Left lung (tissue), 10 donors: ENCODE measurements around the gene TMEM235. TPM values are rescaled to one million over a fixed set of nuclear protein-coding genes. Genes with fewer than 3 reads are reported as not detected.

Experiments used
- ATAC-seq: fragments of 200-7000 bp; cut with Tn5 transposase; one replicate; pipeline ENCODE4 v1.9.1; 2020; ENCODE audit warnings: moderate library complexity
- DNase-seq, 4 donors: peaks; one replicate each; pipeline ENCODE4 v3.0.0-alpha.2; 2013 to 2020
- H3K27ac ChIP-seq, 2 donors: fragments of 200-600 bp; sonication (generic) in 1 of 2; one replicate each; pipeline versions ENCODE4 v1.5.0 to v1.8.0; 2020 to 2021
- H3K27me3 ChIP-seq, 2 donors: fragments of 200-600 bp; sonication (generic) in 1 of 2; one replicate each; pipeline versions ENCODE4 v1.5.0 to v1.8.0; 2020 to 2021
- H3K36me3 ChIP-seq, 2 donors: fragments of 200-600 bp; sonication (generic) in 1 of 2; one replicate each; pipeline versions ENCODE4 v1.5.0 to v1.8.0; 2020 to 2021
- H3K4me1 ChIP-seq, 2 donors: fragments of 200-600 bp; one replicate each; pipeline ENCODE4 v1.8.0; 2021
- H3K4me3 ChIP-seq, 2 donors: fragments of 200-600 bp; sonication (generic) in 1 of 2; one replicate each; pipeline versions ENCODE4 v1.5.0 to v1.8.0; 2020 to 2021; ENCODE audit warnings: mild to moderate bottlenecking in 1 of 2
- H3K9me3 ChIP-seq, 2 donors: fragments of 200-600 bp; sonication (generic) in 1 of 2; one replicate each; pipeline versions ENCODE4 v1.5.0 to v1.8.0; 2020 to 2021
- intact Hi-C, 2 donors: fragments of 100-400 bp; cut with DNase I; formaldehyde crosslinking; loops; one replicate each; pipeline versions ENCODE4 v1.11.2 to v1.14.2; 2022
- polyA plus RNA-seq, 6 donors: library from polyadenylated mRNA; unstranded; fragments of 120-200 nt; gene quantifications; one replicate each; pipeline ENCODE4 v1.2.1, GENCODE V29; 2013; ENCODE audit not compliant: insufficient read length in 6 of 6
- total RNA-seq, 2 donors: library from RNA; stranded (reverse); fragmentation: NEBNext Ultra II Directional; extraction: Animal tissue kit (Norgen Biotek cat#: 25700); gene quantifications; one replicate each; pipeline ENCODE4 v1.2.1, GENCODE V29; 2021
- TF ChIP-seq, protein P1 (sequence below), 2 donors: fragments of 200-600 bp; sonication (generic) in 1 of 2; IDR thresholded peaks; one replicate each; pipeline versions ENCODE4 v1.5.0 to v1.8.0; 2021; ENCODE audit warnings: antibody characterized with exemption in 2 of 2
- donor health status: DM: no; HTN: yes; CAD: no.
- donor health status: DM: no; HTN: no; CAD: no.

TMEM235 gene
- total and polyA plus RNA-seq, 8 donors = 0.11 to 0.35 (median 0.23) TPM; not detected in 4

DNA sequence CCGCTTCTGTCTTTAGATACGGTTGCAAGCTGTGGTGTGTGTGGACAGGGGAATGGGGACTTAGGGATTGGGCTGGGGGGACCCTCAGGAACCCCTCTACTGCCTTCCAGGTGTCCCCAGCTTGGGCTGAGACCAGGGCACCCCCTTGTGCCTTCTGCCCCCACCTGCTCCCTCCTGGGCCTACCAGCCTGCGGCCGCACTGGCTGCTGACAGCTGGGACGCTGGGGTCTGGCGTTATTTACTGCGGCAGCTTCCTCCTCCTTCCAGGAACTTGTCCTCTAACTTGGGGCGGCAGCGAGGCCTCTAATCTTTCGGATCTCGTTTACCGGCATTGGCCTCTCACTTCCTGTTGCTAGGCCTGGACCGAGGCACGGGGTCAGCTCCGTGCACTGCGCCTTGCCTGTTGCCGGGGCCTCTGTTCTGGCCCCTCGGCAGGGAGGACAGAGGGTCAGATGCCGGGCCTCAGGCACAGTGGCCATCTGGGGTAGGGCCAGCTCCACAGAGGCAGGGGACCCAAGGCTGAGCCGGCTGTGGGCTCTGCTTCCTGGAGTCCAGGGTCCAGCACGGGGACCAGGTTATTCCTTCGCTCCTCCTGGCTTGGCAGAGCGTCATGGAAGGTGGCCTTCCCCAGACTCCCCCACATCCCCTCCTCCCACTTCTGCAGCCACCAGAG is 31.8 kb downstream of the TMEM235 start:
- ATAC-seq (peak; percentile 12), DNase-seq (peak in 2 of 4 donors; percentile 77 to 90)
- Histone ChIP-seq H3K27ac (peak overlapping the region; percentile 67 to 91), H3K4me1 (peaks cover 16 to 93% of the 10 kb centered on the region in 2 donors), H3K36me3 (no peaks in the 10 kb centered on the region), H3K9me3 (no peaks in the 10 kb centered on the region), H3K4me3 (no peak overlapping the region), H3K27me3 (no peaks in the 10 kb centered on the region)
- TF ChIP-seq, protein P1, sequence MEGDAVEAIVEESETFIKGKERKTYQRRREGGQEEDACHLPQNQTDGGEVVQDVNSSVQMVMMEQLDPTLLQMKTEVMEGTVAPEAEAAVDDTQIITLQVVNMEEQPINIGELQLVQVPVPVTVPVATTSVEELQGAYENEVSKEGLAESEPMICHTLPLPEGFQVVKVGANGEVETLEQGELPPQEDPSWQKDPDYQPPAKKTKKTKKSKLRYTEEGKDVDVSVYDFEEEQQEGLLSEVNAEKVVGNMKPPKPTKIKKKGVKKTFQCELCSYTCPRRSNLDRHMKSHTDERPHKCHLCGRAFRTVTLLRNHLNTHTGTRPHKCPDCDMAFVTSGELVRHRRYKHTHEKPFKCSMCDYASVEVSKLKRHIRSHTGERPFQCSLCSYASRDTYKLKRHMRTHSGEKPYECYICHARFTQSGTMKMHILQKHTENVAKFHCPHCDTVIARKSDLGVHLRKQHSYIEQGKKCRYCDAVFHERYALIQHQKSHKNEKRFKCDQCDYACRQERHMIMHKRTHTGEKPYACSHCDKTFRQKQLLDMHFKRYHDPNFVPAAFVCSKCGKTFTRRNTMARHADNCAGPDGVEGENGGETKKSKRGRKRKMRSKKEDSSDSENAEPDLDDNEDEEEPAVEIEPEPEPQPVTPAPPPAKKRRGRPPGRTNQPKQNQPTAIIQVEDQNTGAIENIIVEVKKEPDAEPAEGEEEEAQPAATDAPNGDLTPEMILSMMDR (IDR thresholded peaks at IDR 0.05) = no peak
- intact Hi-C loops = no loop called here

DNA sequence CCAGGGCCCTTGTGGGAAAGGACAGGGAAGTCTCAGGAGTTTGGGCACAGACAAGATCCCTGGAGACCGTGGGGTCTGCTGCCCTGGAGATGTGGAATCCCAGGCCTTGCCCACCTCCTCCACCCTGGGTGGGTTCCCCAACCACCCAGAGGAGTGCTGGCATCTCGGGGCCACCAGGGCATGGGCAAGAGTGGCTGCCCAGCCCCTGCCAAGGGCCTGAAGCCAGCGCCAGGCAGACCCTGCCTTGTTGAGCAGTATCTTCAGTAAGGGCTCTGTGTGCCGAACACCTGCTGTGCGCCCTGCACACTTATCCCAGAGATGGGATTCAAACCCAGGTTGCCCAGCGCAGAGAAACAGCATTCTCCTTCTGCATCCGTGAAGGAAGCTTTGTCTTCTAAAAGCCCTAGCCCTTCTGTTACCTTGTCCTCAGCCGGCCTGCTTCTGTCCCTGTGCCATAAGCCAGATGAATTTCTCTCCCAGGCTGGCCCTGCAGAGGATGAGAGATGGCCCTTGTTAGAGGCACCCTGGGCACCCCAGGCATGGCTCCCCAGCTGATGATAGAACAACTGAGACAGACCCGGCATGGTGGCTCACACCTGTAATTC is 32.4 kb downstream of the TMEM235 start:
- Histone ChIP-seq H3K9me3 (no peaks in the 10 kb centered on the region), H3K27ac (peak overlapping the region; percentile 56 to 91), H3K4me3 (no peak overlapping the region), H3K36me3 (no peaks in the 10 kb centered on the region), H3K27me3 (no peaks in the 10 kb centered on the region), H3K4me1 (peaks cover 12 to 93% of the 10 kb centered on the region in 2 donors)
- intact Hi-C loops = no loop called here
- no peak for DNase-seq
- TF ChIP-seq, protein P1 (IDR thresholded peaks at IDR 0.05) = no peak
- ATAC-seq = no peak

DNA sequence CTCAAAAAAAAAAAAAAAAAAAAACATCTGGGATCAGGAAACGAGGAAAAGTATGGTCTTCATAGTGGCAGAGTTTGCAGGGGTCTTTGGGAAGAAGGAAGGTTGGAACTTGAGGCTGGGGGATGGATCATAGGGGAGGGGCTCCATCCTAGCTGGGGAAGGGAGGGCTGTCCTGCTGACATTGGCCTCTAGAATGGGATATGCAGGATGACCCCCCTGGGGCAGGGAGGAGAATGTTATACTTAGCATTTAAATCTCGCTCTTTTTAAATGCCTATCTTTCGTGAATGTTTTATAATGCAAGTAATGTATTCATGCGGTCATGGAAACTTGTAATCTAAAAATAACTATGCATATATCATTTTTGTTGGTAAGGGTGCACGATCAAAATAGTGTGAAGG is 33.2 kb downstream of the TMEM235 start:
- peaks cover 14 to 93% of the 10 kb centered on the region in 2 donors for H3K4me1 ChIP-seq
- H3K36me3 ChIP-seq = no peaks in the 10 kb centered on the region
- intact Hi-C loops = no loop called here
- H3K27me3 ChIP-seq = no peaks in the 10 kb centered on the region
- no peak overlapping the region for H3K27ac ChIP-seq
- no peak for DNase-seq
- H3K4me3 ChIP-seq = no peak overlapping the region
- no peak for ATAC-seq
- no peaks in the 10 kb centered on the region for H3K9me3 ChIP-seq
- TF ChIP-seq, protein P1 (IDR thresholded peaks at IDR 0.05) = no peak

DNA sequence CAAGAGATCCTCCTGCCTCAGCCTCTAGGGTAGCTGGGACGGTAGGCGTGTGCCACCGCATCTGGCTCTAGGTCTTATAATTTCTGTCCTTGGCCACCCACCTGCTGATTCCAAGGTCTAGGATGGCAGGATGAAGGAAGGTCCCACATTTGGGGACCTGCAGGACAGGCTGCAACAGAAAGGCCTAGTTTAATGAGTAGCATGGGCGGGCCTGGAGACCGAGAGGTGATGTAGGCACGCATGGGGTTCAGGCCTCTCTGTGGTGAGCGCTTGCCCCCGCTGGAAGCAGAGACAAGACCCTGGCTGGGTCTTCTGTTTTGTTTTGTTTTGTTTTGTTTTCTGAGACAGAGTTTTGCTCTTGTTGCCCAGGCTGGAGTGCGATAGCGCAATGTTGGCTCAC is 33.7 kb downstream of the TMEM235 start:
- no peak for DNase-seq
- Histone ChIP-seq H3K4me1 (peaks cover 19 to 93% of the 10 kb centered on the region in 2 donors), H3K36me3 (no peaks in the 10 kb centered on the region), H3K9me3 (no peaks in the 10 kb centered on the region), H3K27me3 (no peaks in the 10 kb centered on the region), H3K27ac (peak overlapping the region in 1 of 2 donors; percentile 50), H3K4me3 (no peak overlapping the region)
- no peak for ATAC-seq
- TF ChIP-seq, protein P1 (IDR thresholded peaks at IDR 0.05) = no peak
- intact Hi-C loops = no loop called here

DNA sequence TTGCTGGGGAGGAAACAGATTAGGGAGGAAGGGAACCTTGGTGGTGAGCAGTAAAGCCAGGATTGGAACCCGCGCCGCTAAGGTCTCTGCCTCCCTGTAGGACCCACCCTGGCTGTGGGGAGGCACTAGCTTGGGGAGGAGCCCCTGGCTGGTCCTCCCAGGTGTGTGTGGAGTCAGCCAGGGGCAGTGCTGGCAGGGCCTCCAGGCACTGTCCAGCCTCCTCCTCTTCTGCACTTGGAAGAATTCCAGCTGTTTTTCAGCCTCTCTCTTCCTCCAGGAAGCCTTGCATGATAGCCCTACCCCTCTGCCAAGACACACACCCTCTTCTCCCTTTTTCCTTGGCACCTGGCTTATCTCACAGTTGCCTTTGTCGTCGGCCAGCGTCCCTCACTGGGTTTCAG is 34.8 kb downstream of the TMEM235 start:
- intact Hi-C loops = no loop called here
- peaks cover 21 to 85% of the 10 kb centered on the region in 2 donors for H3K4me1 ChIP-seq
- DNase-seq (no peak), ATAC-seq (peak; percentile 6)
- no peaks in the 10 kb centered on the region for H3K27me3 ChIP-seq
- no peaks in the 10 kb centered on the region for H3K36me3 ChIP-seq
- peak overlapping the region in 1 of 2 donors; percentile 50 for H3K27ac ChIP-seq
- TF ChIP-seq, protein P1 (IDR thresholded peaks at IDR 0.05) = no peak
- no peak overlapping the region for H3K4me3 ChIP-seq
- no peaks in the 10 kb centered on the region for H3K9me3 ChIP-seq
